Fibroblast of the conjunctiva (primary cell): ENCODE data around the gene MGST3.
"Not testable (repeated sequence)": the region's sequence is repeated elsewhere in the genome, so short reads cannot be mapped to it uniquely, and the experiment has no call there.

Experiments used
- DNase-seq: peaks from one replicate; pipeline ENCODE4 v3.0.0-alpha.2; 2010; ENCODE audit warnings: low read depth

Gene MGST3

DNA sequence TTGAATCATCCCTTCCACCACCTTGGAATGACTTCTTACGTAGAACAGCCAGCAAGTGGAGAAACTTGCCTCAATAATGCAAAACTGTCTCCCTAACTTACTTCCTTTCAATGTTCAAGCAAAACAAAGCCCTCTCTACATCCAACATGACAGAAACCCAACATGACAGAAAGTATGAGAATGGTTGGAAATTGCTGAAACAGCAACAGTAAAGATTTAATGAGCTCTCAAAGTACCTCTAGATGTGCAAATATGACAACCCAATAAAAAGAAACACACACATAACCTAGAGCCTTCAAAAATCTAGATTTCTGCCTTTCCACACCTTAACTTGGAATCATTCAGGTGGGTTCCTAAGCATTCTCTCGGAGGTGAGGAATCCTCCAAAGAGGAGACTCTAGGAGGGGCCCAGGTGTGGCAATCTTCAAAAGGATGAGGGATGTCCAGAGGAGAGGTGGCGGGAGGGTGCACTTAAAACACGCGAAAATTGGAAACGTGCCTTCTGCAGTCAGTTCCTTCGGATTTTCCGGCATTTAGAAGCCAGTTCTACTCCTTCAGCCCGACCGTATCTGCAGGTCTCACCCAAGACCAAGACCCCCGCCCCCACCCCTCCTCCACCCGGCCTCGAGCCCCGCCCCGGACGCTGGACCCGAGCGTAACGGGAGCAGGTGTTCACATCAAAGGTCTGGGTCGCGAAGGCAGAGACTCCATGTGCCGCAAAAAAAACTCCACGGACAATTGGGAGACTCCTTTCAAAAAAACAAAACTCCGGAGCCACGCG, 996 bp upstream of the MGST3 start:
- no peak for DNase-seq

DNA sequence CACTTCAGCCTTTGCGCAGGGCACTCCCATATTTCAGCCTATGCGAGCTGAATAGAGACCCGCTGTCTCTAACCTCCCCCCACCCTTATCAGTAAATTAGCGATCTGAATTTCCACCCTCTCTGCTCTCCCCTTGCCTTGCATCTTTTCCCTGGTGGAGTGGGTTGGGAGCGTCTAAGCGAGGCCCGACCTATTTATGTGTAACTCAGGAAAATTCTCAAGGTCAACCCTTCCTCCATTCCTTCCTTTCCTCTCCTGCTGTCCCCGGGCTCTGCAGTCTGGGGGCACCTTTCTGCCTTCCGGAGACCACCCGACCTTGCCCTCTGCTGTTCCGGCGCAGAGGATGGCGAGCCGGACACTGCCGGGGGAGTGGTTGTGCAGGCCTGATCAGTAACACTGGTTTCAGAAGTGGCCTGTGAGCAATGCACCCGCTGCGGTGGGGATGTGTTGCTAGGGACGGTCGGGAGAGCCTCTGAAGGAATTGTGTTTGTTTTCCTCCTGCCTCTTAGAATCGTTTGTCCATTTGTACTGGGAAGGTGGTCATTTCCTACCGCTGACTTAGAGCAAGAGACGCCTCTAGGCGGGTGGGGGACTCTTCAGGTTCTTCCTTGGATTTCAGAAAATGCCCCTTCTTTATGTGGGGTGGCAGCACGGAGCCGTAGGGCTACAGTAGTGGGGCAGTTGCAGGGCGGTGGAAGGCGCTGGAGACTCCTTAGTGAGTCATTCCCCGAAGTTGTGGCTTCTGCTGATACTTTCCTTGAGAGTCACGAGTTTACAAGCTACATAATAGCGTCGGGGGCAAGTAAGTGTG, 513 bp downstream of the MGST3 start:
- peak; percentile 72 for DNase-seq

DNA sequence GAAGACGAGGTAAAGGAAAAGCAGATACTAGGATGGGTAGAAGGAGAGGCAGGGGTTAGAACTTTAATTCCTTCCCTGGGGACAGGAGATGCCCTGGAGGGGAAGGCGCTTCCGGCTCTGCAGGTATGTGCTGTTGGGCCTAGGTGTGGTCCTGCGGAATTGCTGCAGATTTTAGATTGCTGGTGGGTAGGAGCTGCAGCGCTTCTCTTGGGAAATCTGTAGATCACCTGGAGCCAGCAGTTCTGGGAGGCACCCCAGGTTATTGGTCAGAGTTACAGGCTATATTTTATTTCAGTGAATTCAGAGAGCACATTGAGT, 1.1 kb downstream of the MGST3 start:
- no peak for DNase-seq

DNA sequence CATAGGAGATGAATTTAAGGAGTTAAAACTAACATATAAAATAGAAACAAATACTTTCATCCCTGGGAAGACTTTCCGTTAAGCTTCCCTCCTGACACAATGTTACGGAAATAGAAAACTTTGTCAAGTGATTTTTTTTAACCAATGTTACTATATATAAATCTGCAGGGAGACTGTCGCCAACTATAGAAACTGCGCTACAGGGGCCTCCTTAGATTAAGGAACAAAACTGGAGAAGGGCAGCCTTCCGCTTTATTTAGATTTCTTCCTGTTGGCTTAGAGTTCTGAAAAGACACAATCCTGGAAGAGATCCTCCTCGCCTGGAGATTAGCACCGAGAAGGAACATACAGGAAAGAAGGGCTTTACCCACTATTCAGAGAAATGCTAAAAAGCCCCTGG, 1.5 kb downstream of the MGST3 start:
- DNase-seq, result no peak

DNA sequence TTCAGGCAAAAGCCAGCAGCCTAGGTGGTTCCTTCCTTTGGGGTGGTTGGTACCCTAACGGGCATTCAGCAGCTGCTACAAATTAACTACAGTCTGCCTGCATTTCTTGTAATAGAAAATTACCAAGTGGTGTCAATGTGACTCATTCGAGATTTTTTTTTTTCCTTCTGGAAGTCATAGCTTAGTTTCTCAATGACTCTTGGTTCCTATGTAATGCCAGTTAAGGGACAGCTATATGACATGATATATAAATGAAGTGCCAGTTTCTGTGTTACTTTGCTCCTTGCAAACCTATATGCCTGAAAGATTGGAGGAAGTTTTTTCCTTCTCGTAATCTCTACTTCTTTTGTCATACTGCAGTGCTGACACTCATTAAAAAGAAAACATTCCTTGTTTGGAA, 2.6 kb downstream of the MGST3 start:
- no peak for DNase-seq

DNA sequence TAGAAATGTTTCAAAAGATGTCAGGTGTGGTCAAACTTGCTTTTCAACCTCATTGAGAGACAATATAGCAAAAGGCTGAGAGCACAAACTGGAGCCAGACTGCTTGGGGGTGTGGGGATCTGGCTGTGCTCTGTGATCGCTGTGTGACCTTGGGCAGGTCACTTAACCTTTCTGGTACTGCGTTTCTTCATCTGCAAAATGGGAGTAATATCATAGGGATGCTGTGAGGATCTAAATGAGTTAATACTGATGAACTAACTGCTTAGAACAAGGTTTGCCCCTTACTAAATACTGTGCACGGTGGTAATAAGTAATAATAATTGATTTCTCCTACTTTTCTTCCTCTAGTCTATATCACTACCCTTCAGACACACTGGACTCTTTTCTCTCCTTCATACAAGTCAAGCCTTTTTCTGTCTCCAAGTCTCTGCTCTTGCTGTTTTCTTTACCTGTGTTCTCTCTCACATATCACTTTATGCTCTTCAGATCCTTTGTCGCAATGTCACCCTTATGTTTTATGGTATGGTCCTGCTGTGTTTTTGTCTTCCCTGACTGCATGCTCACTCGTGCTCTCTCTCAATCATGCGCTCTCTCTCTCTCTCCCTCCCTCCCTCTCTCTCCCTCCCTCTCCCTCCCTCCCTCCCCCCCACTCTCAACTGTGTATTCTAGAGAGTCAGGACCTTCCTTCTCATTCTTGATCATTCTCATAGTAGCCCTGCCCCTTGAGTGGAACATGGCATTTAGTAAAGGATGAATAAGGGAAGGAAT, 3.3 kb downstream of the MGST3 start:
- no peak for DNase-seq

DNA sequence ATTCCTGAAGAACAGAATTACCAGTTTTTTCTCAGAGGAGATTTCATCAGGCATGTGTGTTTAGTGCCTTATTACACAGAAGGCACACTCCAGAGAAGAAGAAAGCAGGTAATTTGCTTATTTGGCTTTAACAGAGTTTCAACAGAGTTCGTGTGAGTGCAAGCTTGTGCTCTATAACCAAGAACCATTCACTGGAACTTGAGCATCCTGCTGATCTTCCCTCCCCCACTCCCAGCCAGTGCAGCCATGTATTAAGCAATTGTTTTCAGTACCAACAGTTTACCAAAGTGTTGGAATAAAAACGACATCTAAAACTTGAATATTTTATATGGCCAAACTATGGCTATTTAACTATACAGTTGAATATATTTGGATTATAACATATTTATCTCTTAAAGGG, 4.3 kb downstream of the MGST3 start:
- DNase-seq, result no peak

DNA sequence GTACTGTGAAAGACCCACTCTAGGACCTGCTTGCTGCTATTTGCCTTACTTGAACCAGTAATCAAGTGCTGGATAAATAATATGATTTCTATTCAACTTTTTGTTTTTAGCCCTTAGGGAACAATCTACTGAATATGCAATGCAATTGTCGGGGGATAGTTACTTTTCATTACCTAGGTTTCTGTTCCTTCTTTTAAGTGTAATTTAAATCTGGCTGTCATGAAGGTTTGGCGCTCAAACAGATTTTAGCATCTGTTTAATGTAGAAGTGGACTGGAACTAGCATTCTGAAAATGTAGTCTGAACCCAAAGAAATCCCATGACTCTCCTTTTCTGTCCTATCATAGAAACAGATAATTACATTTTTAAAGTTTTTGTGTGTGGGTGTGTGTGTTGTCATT, 4.8 kb downstream of the MGST3 start:
- no peak for DNase-seq

DNA sequence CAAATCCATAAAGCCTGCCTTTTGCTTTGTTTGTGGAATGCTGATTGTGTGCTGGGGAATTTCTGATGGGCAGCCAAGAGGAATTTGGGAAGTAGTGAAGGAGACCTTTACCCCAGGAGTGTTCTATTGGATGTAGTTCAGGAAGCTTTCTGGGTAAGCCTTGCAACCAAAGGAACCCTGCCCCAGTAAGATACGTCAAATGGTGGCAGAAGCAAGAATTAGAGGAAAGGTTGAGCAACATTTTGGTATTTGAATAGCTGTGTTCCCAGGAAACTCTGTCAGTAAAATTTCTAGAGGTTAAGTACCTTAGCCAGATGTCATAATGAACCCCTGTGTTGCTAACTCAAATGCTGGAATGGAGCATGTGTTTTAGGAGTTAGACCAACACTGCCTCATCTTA, 6.4 kb downstream of the MGST3 start:
- peak; percentile 38 for DNase-seq

DNA sequence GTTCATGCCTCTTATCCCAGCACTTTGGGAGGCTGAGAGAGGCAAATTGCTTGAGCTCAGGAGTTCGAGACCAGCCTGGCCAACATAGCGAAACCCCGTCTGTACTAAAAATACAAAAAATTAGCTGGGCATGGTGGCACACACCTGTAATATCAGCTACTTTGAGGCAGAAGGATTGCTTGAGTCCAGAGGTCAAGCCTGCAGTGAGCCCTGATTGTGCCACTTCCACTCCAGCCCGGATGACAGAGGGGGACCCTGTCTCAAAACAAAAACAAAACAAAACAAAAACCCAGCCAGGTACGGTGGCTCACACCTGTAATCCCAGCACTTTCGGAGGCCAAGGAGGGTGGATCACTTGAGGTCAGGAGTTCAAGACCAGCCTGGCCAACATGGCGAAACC, 7.2 kb downstream of the MGST3 start:
- not testable (repeated sequence) for DNase-seq

DNA sequence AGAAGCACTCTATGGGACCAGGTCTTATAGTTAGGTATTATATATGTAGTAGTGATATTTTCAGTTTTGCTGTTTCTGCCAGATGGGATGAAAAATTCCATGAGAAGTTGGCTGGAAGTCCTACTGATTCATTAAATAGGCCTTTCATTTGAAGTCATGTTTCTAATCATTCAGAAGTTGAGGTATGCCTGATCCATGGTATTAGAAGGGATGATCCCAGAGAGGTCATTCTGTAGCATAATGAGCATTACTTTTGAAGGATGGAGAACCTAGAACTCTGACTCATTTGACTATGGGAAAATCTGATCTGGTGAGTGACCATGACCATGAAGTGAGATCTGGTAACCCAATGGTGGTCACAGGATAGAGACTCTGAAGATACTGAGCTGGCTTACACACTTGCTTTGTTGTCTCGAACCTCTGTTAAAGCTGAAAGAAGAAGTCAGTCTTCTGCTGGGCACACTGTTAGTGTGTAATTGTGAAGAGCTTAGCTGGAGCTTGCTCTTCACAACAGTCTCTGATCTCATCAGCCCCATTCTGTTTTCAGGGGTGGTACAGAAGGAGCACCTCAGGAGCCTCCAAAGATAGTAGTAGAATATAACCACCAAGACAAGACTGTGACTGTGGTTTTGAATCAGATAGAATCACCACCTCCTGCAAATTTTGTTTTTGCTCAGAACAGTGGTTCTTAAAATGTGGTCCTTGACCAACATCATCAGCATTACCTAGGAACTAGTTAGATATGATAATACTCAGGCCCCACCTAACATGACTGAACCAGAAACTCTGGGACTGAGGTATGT, 9.0 kb downstream of the MGST3 start:
- DNase-seq, result no peak

DNA sequence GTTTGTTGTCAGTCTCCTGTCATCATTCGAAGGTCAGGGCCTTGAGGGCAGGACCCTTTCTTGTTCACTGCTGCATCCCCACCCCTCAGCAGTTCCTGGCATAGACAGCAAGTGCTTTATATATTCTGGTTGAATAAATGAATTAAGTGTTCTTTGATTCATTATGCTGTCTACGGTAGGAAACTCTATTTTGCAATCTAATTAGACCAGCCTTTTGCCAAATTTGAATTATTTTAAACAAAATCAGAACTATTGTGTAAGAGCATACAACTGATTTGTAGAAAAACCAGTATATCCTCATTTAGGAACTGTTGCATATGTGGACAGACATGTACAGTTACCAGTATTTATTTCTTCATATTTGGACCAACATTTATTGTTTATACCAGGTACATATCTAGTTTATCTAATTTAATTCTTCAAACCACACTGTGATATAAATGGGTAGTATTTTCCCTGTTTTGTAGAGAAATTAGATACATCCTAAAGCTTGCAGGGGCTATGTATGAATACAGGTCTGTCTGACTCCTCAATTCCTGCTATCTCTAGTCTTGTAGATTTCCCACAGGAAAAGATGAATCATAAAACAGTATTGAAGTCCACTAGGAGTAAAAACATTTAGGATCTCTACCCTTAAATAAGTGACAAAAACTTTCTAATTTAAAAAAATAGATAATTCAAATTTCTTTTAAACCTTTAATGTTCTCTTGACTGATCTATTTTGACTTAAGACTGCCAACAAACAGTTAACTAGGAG, 10.4 kb downstream of the MGST3 start:
- no peak for DNase-seq

DNA sequence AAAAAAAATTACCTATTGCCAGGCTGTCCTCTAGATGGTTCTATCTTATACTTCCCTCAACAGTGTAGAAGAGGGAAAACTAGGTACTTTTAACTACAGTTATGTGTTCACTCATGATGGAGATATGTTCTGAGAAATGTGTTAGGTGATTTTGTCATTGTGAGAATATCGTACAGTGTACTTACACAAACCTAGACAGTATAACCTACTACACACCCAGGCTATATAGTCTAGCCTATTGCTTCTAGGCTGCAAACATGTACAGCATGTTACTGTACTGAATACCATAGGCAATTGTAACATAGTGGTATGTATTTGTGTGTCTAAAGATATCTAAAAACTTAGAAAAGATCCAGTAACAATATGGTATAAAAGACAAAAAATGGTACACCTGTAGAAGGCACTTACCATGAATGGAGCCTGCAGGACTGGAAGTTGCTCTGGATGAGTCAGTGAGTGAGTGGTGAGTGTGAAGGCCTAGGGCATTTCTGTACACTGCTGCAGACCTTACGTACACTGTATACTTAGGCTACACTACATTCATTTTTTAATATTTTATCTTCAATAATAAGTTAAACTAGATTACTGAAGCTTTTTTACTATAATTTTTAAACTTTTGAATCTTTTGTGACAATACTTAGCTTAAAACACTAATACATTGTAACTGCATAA, 13.2 kb downstream of the MGST3 start:
- no peak for DNase-seq

DNA sequence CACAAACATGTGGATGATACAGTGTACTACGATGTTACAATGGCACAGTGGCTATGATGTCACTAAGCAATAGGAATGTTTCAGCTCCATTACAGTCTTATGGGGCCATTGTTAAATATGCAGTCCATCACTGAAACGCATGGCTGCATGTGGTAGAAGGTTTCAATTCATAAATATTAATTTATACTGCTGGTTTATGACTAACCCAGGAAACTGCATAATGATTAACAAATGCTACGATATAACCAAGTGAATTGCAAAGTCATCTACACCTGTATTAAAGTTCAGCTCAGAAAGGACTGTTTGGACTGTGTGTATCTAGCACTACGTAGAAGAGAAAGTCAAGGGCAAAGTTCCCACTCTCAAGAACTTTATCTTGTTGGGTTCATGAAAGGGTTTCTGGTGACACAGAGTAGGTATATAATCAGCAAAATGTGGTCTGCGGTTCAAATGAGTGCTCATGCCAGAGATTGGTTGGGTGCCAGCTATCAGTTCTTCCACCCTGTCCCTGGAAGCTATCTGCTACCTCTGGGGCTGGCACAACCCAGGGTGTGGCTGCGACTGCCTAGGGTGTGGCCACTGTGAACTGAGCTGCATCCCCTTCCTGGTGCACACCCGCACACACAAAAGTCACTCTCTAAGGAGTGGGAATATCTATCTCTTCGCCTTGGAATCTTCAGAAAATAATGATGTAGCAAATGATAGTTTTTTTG, 14.8 kb downstream of the MGST3 start:
- no peak for DNase-seq

DNA sequence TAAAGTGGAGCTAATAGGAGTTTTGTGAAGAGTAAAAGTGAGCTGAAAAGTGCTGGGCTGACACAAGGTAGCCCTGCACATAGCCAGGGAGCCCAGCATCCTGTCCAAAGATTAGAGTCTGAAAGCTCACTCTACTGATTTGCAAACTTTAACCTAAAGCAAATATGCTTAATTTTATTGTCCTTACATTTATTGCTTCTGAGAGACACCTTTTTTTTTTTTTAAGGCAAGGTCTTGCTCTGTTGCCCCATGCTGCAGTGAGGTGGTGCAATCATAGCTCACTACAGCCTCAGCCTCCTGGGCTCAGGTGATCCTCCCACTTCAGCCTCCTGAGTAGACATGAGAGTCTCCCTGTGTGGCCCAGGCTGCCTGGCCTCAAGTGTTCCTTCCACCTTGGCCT, 16.5 kb downstream of the MGST3 start:
- DNase-seq, result no peak

DNA sequence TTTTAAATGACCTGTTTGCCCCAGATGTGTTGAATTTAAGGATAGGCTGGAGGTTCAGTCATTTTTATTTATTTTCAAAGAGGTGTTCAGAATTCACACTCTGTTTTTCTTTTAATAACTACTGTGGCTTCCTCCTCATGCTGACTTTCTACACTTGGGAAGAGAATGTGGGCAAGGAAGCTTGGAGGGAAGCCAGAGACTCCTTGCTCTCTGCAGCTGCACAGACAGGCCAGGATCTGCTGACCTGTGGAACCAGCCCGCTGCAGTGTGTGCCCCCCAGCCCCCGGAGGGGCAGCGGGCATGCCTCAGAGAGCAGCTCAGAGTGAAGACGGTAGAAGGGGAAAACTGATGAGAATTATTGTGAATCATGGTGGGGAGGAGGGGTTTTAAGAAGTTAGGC, 16.9 kb downstream of the MGST3 start:
- no peak for DNase-seq

DNA sequence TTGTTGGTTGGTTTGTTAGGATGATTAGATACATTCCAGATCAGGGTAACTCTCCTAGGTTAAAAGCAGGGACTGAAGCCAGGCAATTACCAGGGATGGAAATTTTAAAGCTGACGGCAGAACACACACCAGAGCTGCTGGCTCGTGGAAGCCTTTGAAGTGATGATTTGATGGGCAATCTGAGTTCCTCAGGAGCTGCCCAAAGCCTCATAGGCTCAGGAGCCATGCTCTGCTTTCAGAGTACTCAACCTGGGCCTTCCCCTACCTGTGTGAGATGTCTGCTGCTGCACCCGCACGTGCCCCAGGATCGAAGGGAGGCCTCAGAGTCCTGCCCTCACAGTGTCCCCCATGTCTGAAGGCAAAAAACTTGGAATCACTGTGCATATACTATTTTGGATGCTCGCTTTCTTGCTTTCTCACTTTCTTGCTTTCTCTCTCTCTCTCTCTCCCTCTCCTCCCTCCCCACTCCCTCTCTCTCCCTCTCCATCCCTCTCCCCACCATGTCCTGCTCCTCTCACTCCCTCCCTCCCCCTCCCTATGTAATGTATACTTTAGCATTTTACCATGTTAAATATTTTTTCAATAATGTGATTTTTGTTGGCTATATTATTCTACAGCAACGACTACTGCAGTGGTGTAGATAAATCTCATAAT, 18.0 kb downstream of the MGST3 start:
- DNase-seq, result no peak

DNA sequence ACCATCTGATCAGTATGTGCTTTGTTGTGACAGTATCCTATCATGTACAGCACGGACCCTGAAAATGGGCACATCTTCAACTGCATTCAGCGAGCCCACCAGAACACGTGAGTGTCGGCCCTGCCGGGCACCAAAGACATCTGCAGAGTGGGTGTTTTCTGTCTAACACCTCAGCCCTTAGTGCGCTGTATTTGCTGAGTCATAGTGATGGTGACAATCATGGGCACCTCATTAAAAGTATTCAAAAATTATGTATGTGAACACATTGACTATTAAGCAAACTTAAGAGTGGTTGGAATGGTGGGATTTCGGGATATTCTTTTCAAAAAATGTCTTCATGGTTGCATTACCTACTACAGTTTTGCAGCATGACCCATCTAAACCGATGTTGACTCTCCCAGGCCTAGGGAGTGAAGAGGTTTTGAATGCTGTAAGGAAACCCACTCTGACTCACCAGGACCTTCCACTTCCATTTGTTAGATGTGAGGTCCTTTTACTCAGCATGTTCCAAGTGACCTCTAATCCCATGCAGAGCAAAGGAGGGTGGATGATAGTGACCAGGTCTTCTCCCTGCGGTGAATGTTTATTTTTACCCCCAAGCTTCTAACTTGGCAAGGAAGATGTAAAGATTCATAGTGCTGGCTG, 20.1 kb downstream of the MGST3 start:
- DNase-seq, result no peak
